ACC112 (cell line): ENCODE measurements around the gene ZCCHC13.
"Not testable (repeated sequence)": the region's sequence is repeated elsewhere in the genome, so short reads cannot be mapped to it uniquely, and the experiment has no call there.

Source experiments
- H2AFZ ChIP-seq: fragments of 200-600 bp; sonication (generic); one replicate; pipeline ENCODE4 v1.6.0; 2017; ENCODE audit warnings: antibody characterized with exemption, low read length; ENCODE audit not compliant: unreplicated experiment
- H3K27ac ChIP-seq: fragments of 200-600 bp; sonication (generic); 2 replicates; pipeline ENCODE4 v1.5.1; 2014; ENCODE audit warnings: low read depth, mild to moderate bottlenecking, antibody characterized with exemption, low read length, moderate library complexity
- H3K27me3 ChIP-seq: fragments of 200-600 bp; sonication (generic); 2 replicates; pipeline ENCODE4 v1.6.1; 2014; ENCODE audit warnings: mild to moderate bottlenecking, antibody characterized with exemption, low read length, moderate library complexity, mixed read lengths; ENCODE audit not compliant: insufficient read depth
- H3K36me3 ChIP-seq: fragments of 200-600 bp; sonication (generic); 2 replicates; pipeline ENCODE4 v1.6.1; 2016; ENCODE audit warnings: mild to moderate bottlenecking, antibody characterized with exemption, low read length, moderate library complexity, mixed read lengths; ENCODE audit not compliant: insufficient read depth
- H3K4me1 ChIP-seq: fragments of 200-600 bp; sonication (generic); one replicate; pipeline ENCODE4 v1.6.1; 2016; ENCODE audit warnings: low read length, mixed read lengths; ENCODE audit not compliant: insufficient read depth, unreplicated experiment, control insufficient read depth
- H3K4me3 ChIP-seq: fragments of 200-600 bp; sonication (generic); 2 replicates; pipeline ENCODE4 v1.5.1; 2014; ENCODE audit warnings: mild to moderate bottlenecking, low read depth, low read length
- H3K79me2 ChIP-seq: fragments of 200-600 bp; sonication (generic); one replicate; pipeline ENCODE4 v1.6.0; 2016; ENCODE audit warnings: low read length; ENCODE audit not compliant: control insufficient read depth, unreplicated experiment, insufficient read depth

The ZCCHC13 gene

GRCh38 chrX:74286950-74287740, 16.8 kb upstream of the ZCCHC13 start:
- H2AFZ ChIP-seq = no peak overlapping the region
- no peak overlapping the region for H3K27ac ChIP-seq
- H3K4me3 ChIP-seq = no peak overlapping the region
- peaks cover 94% of the 10 kb centered on the region for H3K79me2 ChIP-seq
- peaks cover 30% of the 10 kb centered on the region for H3K36me3 ChIP-seq
- no peaks in the 10 kb centered on the region for H3K4me1 ChIP-seq
- H3K27me3 ChIP-seq = no peaks in the 10 kb centered on the region

- peaks cover 24% of the 10 kb centered on the region for H3K36me3 ChIP-seq
- H3K4me3 ChIP-seq = peak overlapping the region; percentile 96
- H3K4me1 ChIP-seq = no peaks in the 10 kb centered on the region
- peak overlapping the region; percentile 64 for H2AFZ ChIP-seq
- peaks cover 59% of the 10 kb centered on the region for H3K79me2 ChIP-seq
- H3K27me3 ChIP-seq = no peaks in the 10 kb centered on the region
- H3K27ac ChIP-seq = peak overlapping the region; percentile 95
Observed at GRCh38 chrX:74291577-74291963, 12.4 kb upstream of the ZCCHC13 start.

GRCh38 chrX:74291964-74292807, 11.8 kb upstream of the ZCCHC13 start:
- Histone ChIP-seq H2AFZ (peak overlapping the region; percentile 94), H3K27ac (peak overlapping the region; percentile 95), H3K36me3 (peaks cover 20% of the 10 kb centered on the region), H3K4me1 (no peaks in the 10 kb centered on the region), H3K4me3 (peak overlapping the region; percentile 96), H3K79me2 (peaks cover 53% of the 10 kb centered on the region), H3K27me3 (no peaks in the 10 kb centered on the region)

GRCh38 chrX:74292808-74293123, 11.2 kb upstream of the ZCCHC13 start:
- Histone ChIP-seq H3K36me3 (peaks cover 15% of the 10 kb centered on the region), H3K27me3 (no peaks in the 10 kb centered on the region), H3K27ac (peak overlapping the region; percentile 23; the same call in 1 of the 2 replicates), H3K4me1 (no peaks in the 10 kb centered on the region), H3K79me2 (peaks cover 48% of the 10 kb centered on the region), H2AFZ (peak overlapping the region; percentile 94), H3K4me3 (peak overlapping the region; percentile 96)

GRCh38 chrX:74293343-74293946, 10.5 kb upstream of the ZCCHC13 start:
- Histone ChIP-seq H3K36me3 (peaks cover 9% of the 10 kb centered on the region; the same call in 1 of the 2 replicates), H3K4me1 (no peaks in the 10 kb centered on the region), H3K27me3 (no peaks in the 10 kb centered on the region), H3K79me2 (peaks cover 42% of the 10 kb centered on the region), H2AFZ (peak overlapping the region; percentile 94), H3K27ac (peak overlapping the region; percentile 23; the same call in 1 of the 2 replicates), H3K4me3 (peak overlapping the region; percentile 96)

GRCh38 chrX:74295101-74295500, 8.9 kb upstream of the ZCCHC13 start:
- Histone ChIP-seq H2AFZ (no peak overlapping the region), H3K79me2 (peaks cover 26% of the 10 kb centered on the region), H3K36me3 (no peaks in the 10 kb centered on the region), H3K27me3 (no peaks in the 10 kb centered on the region), H3K4me3 (no peak overlapping the region), H3K27ac (no peak overlapping the region), H3K4me1 (no peaks in the 10 kb centered on the region)

- Histone ChIP-seq H2AFZ (no peak overlapping the region), H3K4me3 (no peak overlapping the region), H3K36me3 (no peaks in the 10 kb centered on the region), H3K27ac (no peak overlapping the region), H3K27me3 (no peaks in the 10 kb centered on the region), H3K4me1 (no peaks in the 10 kb centered on the region), H3K79me2 (peaks cover 4% of the 10 kb centered on the region)
Observed at GRCh38 chrX:74297766-74298165, 6.2 kb upstream of the ZCCHC13 start.

GRCh38 chrX:74300869-74301268, 3.1 kb upstream of the ZCCHC13 start:
- Histone ChIP-seq H3K27me3 (no peaks in the 10 kb centered on the region), H3K4me3 (no peak overlapping the region), H3K79me2 (no peaks in the 10 kb centered on the region), H3K36me3 (no peaks in the 10 kb centered on the region), H3K27ac (no peak overlapping the region), H3K4me1 (no peaks in the 10 kb centered on the region), H2AFZ (no peak overlapping the region)

GRCh38 chrX:74318672-74319071, 14.7 kb downstream of the ZCCHC13 start:
- Histone ChIP-seq H3K36me3 (no peaks in the 10 kb centered on the region), H2AFZ (no peak overlapping the region), H3K27me3 (no peaks in the 10 kb centered on the region; the same call in 1 of the 2 replicates), H3K79me2 (no peaks in the 10 kb centered on the region), H3K4me3 (no peak overlapping the region), H3K27ac (no peak overlapping the region), H3K4me1 (no peaks in the 10 kb centered on the region)

- H2AFZ ChIP-seq, H3K36me3 ChIP-seq, H3K27ac ChIP-seq, H3K79me2 ChIP-seq, H3K4me1 ChIP-seq, H3K4me3 ChIP-seq, H3K27me3 ChIP-seq: not testable (repeated sequence)
Observed at GRCh38 chrX:74319321-74319720, 15.3 kb downstream of the ZCCHC13 start.
